Activated CD8-positive, alpha-beta memory T cell treated with anti-CD3 and anti-CD28 coated beads for 48 hours (primary cell): Measurements from ENCODE around the gene TESK1.
"Not testable (repeated sequence)": the region's sequence is repeated elsewhere in the genome, so short reads cannot be mapped to it uniquely, and the experiment has no call there.

ENCODE experiments used
- DNase-seq, 3 experiments: peaks; one replicate each; pipeline ENCODE4 v3.0.0-alpha.2; 2020; ENCODE audit warnings: low read depth in 2 of 3, low spot score in 2 of 3

Gene TESK1

GRCh38 chr9:35579130-35579529, 25.9 kb upstream of the TESK1 start:
- no peak for DNase-seq

- DNase-seq = not testable (repeated sequence)
Measured at GRCh38 chr9:35579659-35580227, 25.3 kb upstream of the TESK1 start.

GRCh38 chr9:35583521-35583920, 21.5 kb upstream of the TESK1 start:
- DNase-seq = not testable (repeated sequence)

GRCh38 chr9:35584681-35585080, 20.4 kb upstream of the TESK1 start:
- not testable (repeated sequence) for DNase-seq

- not testable (repeated sequence) for DNase-seq
Measured at GRCh38 chr9:35588506-35588905, 16.6 kb upstream of the TESK1 start.

GRCh38 chr9:35593581-35593980, 11.5 kb upstream of the TESK1 start:
- DNase-seq = no peak

GRCh38 chr9:35594471-35594870, 10.6 kb upstream of the TESK1 start:
- no peak for DNase-seq

- not testable (repeated sequence) for DNase-seq
Measured at GRCh38 chr9:35596907-35597306, 8.2 kb upstream of the TESK1 start.

- DNase-seq = no peak
Measured at GRCh38 chr9:35598866-35599590, 6.0 kb upstream of the TESK1 start.

- DNase-seq = no peak
Measured at GRCh38 chr9:35599763-35600604, 5.1 kb upstream of the TESK1 start.

- no peak for DNase-seq
Measured at GRCh38 chr9:35603506-35603985, 1.5 kb upstream of the TESK1 start.

GRCh38 chr9:35603986-35604577, 980 bp upstream of the TESK1 start:
- DNase-seq = peak; percentile 94 to 99 (median 97)

- DNase-seq = no peak
Measured at GRCh38 chr9:35605351-35606137, 482 bp downstream of the TESK1 start.

- no peak for DNase-seq
Measured at GRCh38 chr9:35606138-35606504, 1.1 kb downstream of the TESK1 start.

- no peak for DNase-seq
Measured at GRCh38 chr9:35606726-35607125, 1.7 kb downstream of the TESK1 start.

GRCh38 chr9:35608221-35608620, 3.2 kb downstream of the TESK1 start:
- no peak for DNase-seq

GRCh38 chr9:35609001-35609819, 4.1 kb downstream of the TESK1 start:
- no peak for DNase-seq

- no peak for DNase-seq
Measured at GRCh38 chr9:35609820-35610163, 4.7 kb downstream of the TESK1 start.

GRCh38 chr9:35611230-35611797, 6.3 kb downstream of the TESK1 start:
- peak in 1 of 3 experiments; percentile 27 for DNase-seq

- DNase-seq = not testable (repeated sequence)
Measured at GRCh38 chr9:35612066-35612465, 7.0 kb downstream of the TESK1 start.
